IMR-90 (cell line): Measurements from ENCODE around the gene CLCN6. TPM values are rescaled to one million over a fixed set of nuclear protein-coding genes. Genes with fewer than 3 reads are reported as not detected.

Experiments
- ATAC-seq: fragments of 200-7000 bp; cut with Tn5 transposase; 2 replicates; pipeline ENCODE4 v1.9.1; 2020; ENCODE audit warnings: low read depth, mild to moderate bottlenecking, moderate library complexity
- BruUV-seq: library from RNA; stranded (reverse); fragments of 400-500 nt; replicated peaks from 2 replicates; lab custom pipeline; 2021; lab: Mats Ljungman, UMichigan
- CTCF ChIA-PET: fragments of 300-600 bp; formaldehyde crosslinking; extraction: SDS; loops from one replicate; lab custom pipeline; 2021; ENCODE audit warnings: antibody characterized with exemption; lab: Yijun Ruan, JAX
- POLR2A ChIA-PET: fragments of 300-600 bp; sonication (Branson Sonifier 250); formaldehyde crosslinking; loops from one replicate; lab custom pipeline; 2022; ENCODE audit warnings: antibody characterized with exemption; ENCODE audit not compliant: unreplicated experiment; lab: Charles Lee
- DNase-seq: peaks from one replicate; pipeline ENCODE4 v3.0.0; 2013
- H2AFZ ChIP-seq: replicated peaks from 2 replicates; pipeline ENCODE3; 2013; ENCODE audit warnings: low read length, mild to moderate bottlenecking; ENCODE audit not compliant: poor library complexity
- H2AK5ac ChIP-seq: 2 replicates; pipeline ENCODE4 v1.6.1; 2013; ENCODE audit warnings: low read depth, low read length, inconsistent platforms
- H2AK9ac ChIP-seq: replicated peaks from 2 replicates; pipeline ENCODE3; 2013; ENCODE audit warnings: mild to moderate bottlenecking, low read depth, low read length, moderate library complexity; ENCODE audit not compliant: poor library complexity
- H2BK120ac ChIP-seq: 2 replicates; pipeline ENCODE4 v1.6.1; 2013; ENCODE audit warnings: low read depth, low read length, inconsistent platforms
- H2BK15ac ChIP-seq: 3 replicates; pipeline ENCODE4 v1.6.1; 2013; ENCODE audit warnings: low read depth, low read length, inconsistent platforms
- H2BK20ac ChIP-seq: 2 replicates; pipeline ENCODE4 v1.6.1; 2013; ENCODE audit warnings: low read depth, mild to moderate bottlenecking, inconsistent platforms, low read length, moderate library complexity
- H2BK5ac ChIP-seq: 2 replicates; pipeline ENCODE4 v1.6.1; 2013; ENCODE audit warnings: mild to moderate bottlenecking, low read depth, low read length, inconsistent platforms; ENCODE audit not compliant: poor library complexity, severe bottlenecking
- H3K14ac ChIP-seq: replicated peaks from 2 replicates; pipeline ENCODE4 v1.6.1; 2013; ENCODE audit warnings: low read depth, low read length, inconsistent platforms
- H3K18ac ChIP-seq: 2 replicates; pipeline ENCODE4 v1.6.1; 2013; ENCODE audit warnings: low read depth, low read length, control low read depth
- H3K23ac ChIP-seq: 2 replicates; pipeline ENCODE4 v1.6.1; 2013; ENCODE audit warnings: low read depth, low read length, inconsistent platforms
- H3K27ac ChIP-seq: 2 replicates; pipeline ENCODE4 v1.5.1; 2013; ENCODE audit warnings: mild to moderate bottlenecking, control low read depth, low read length; ENCODE audit not compliant: insufficient read depth
- H3K27me3 ChIP-seq: 2 replicates; pipeline ENCODE4 v1.6.1; 2013; ENCODE audit warnings: low read length; ENCODE audit not compliant: control insufficient read depth, insufficient read depth
- H3K36me3 ChIP-seq: 2 replicates; pipeline ENCODE4 v1.6.1; 2013; ENCODE audit warnings: low read length, mixed read lengths; ENCODE audit not compliant: control insufficient read depth, insufficient read depth
- H3K4ac ChIP-seq: 2 replicates; pipeline ENCODE4 v1.6.1; 2013; ENCODE audit warnings: low read depth, low read length, inconsistent platforms
- H3K4me1 ChIP-seq: 2 replicates; pipeline ENCODE4 v1.6.1; 2013; ENCODE audit warnings: low read length, mixed read lengths; ENCODE audit not compliant: control insufficient read depth, insufficient read depth
- H3K4me2 ChIP-seq: 2 replicates; pipeline ENCODE4 v1.6.1; 2013; ENCODE audit warnings: low read depth, mild to moderate bottlenecking, control low read depth, low read length, moderate library complexity
- H3K4me3 ChIP-seq: 2 replicates; pipeline ENCODE4 v1.5.1; 2013; ENCODE audit warnings: low read depth, mild to moderate bottlenecking, control low read depth, low read length, moderate library complexity; ENCODE audit not compliant: insufficient read depth
- H3K56ac ChIP-seq: 2 replicates; pipeline ENCODE4 v1.6.1; 2013; ENCODE audit warnings: low read length, inconsistent platforms; ENCODE audit not compliant: insufficient read depth; ENCODE audit errors: extremely low read depth
- H3K79me1 ChIP-seq, 2 experiments: 2 replicates each; pipeline ENCODE4 v1.6.1; 2013; ENCODE audit warnings: low read length in 2 of 2, inconsistent platforms in 1 of 2, low read depth in 1 of 2
- H3K9ac ChIP-seq: 2 replicates; pipeline ENCODE4 v1.6.1; 2013; ENCODE audit warnings: low read depth, low read length, control low read depth
- H3K9me1 ChIP-seq: 2 replicates; pipeline ENCODE4 v1.6.1; 2013; ENCODE audit warnings: low read length, inconsistent platforms; ENCODE audit not compliant: insufficient read depth
- H3K9me3 ChIP-seq: 2 replicates; pipeline ENCODE4 v1.6.1; 2013; ENCODE audit warnings: low read length; ENCODE audit not compliant: control insufficient read depth, insufficient read depth
- H4K20me1 ChIP-seq: 2 replicates; pipeline ENCODE4 v1.6.1; 2013; ENCODE audit warnings: low read length, inconsistent platforms; ENCODE audit not compliant: insufficient read depth
- H4K5ac ChIP-seq: 2 replicates; pipeline ENCODE4 v1.6.1; 2013; ENCODE audit warnings: mild to moderate bottlenecking, low read depth, low read length, control low read depth
- H4K8ac ChIP-seq, 2 experiments: 2 replicates each; pipeline ENCODE4 v1.6.1; 2013; ENCODE audit warnings: low read depth in 2 of 2, low read length in 2 of 2, control low read depth in 1 of 2, inconsistent platforms in 1 of 2
- H4K91ac ChIP-seq: 2 replicates; pipeline ENCODE4 v1.6.1; 2013; ENCODE audit warnings: low read depth, low read length, inconsistent platforms; ENCODE audit not compliant: insufficient read depth
- BHLHE40 ChIP-seq: fragments of 150-350 bp; IDR thresholded peaks from 2 replicates; pipeline ENCODE4 v1.6.1; 2016; ENCODE audit warnings: mild to moderate bottlenecking, low read depth, low read length
- CEBPB ChIP-seq: IDR thresholded peaks from 2 replicates; pipeline ENCODE4 v1.6.1; 2012; ENCODE audit warnings: low read depth, low read length, improper control_type of control experiment
- CHD1 ChIP-seq: IDR thresholded peaks from 2 replicates; pipeline ENCODE4 v1.6.1; 2012; ENCODE audit warnings: low read depth, low read length, improper control_type of control experiment
- FOS ChIP-seq: fragments of 150-350 bp; IDR thresholded peaks from 2 replicates; pipeline ENCODE4 v1.6.1; 2016; ENCODE audit warnings: low read depth, low read length
- NFE2L2 ChIP-seq: fragments of 150-350 bp; IDR thresholded peaks from 2 replicates; pipeline ENCODE4 v1.6.1; 2016; ENCODE audit warnings: low read depth, mild to moderate bottlenecking, low read length
- SMC3 ChIP-seq: fragments of 150-350 bp; IDR thresholded peaks from 2 replicates; pipeline ENCODE4 v1.6.1; 2016; ENCODE audit warnings: low read depth, mild to moderate bottlenecking, antibody characterized with exemption, low read length, moderate library complexity
- WGBS, 2 experiments: methylation state at CpG; one replicate each; pipeline versions ENCODE4 v1.1.5 to v1.1.7; 2013; ENCODE audit warnings: missing lambda C conversion rate in 2 of 2; ENCODE audit not compliant: insufficient read length in 1 of 2; ENCODE audit errors: extremely low coverage in 2 of 2; 5-methylcytosine and 5-hydroxymethylcytosine counted together
- dilution Hi-C: fragments of 300-500 bp; cut with HindIII; formaldehyde crosslinking; loops from one replicate; pipeline ENCODE4 v1.14.3; 2018; ENCODE audit warnings: low sequenced_read_pairs; ENCODE audit not compliant: unreplicated experiment
- in situ Hi-C: fragments of 300-500 bp; cut with MboI; formaldehyde crosslinking; loops from 3 replicates; pipeline ENCODE4 v1.14.3; 2019; ENCODE audit warnings: low sequenced_read_pairs, inconsistent platforms, mixed read lengths
- intact Hi-C: fragments of 100-400 bp; cut with micrococcal nuclease; formaldehyde crosslinking; loops from 2 replicates; pipeline ENCODE4 v1.10.0; 2022
- polyA plus RNA-seq, 3 experiments: library from polyadenylated mRNA; depleted of rRNA; stranded (reverse); fragments of >200 nt; gene quantifications; 2 replicates each; pipeline ENCODE4 v1.2.3, GENCODE V29; 2012; ENCODE audit warnings: low replicate concordance in 1 of 3
- total RNA-seq: library from RNA; depleted of rRNA; stranded (reverse); fragments of >200 nt; gene quantifications from 2 replicates; pipeline ENCODE4 v1.2.3, GENCODE V29; 2012
- TF ChIP-seq, protein P1 (sequence below): fragments of 150-350 bp; IDR thresholded peaks from 2 replicates; pipeline ENCODE4 v1.6.1; 2017; ENCODE audit warnings: mild to moderate bottlenecking, antibody characterized with exemption, low read length, low read depth
- TF ChIP-seq, protein P2 (sequence below): conservative IDR thresholded peaks from 2 replicates; pipeline ENCODE4 v1.5.1; 2012; ENCODE audit warnings: mild to moderate bottlenecking, low read depth, low read length, improper control_type of control experiment

Gene CLCN6
- total and polyA plus RNA-seq, 2 of the 4 experiments (the other 2 are of a cell fraction), result 4.1 to 10.6 TPM

DNA sequence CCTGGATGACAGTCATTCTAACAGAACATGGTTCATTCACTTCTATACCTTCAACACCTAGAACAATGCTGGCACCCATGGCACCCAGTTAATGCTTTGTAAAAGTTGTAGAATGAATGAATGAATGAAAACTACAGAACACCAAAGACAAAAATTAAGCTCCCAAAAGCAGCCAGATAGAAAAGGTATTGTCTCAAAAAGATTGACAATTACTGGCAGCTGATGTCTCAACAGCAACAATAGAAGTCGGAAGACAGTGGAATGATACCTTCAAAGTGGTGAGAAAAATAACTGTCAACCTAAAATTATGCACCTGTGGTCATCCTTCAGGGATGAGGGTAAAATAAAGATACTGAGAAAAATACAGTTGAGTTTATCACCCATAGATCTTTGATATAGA lies 48.9 kb upstream of the CLCN6 start:
- no peaks in the 10 kb centered on the region for H3K36me3 ChIP-seq
- H3K14ac ChIP-seq, result no peak overlapping the region
- TF ChIP-seq, protein P1, sequence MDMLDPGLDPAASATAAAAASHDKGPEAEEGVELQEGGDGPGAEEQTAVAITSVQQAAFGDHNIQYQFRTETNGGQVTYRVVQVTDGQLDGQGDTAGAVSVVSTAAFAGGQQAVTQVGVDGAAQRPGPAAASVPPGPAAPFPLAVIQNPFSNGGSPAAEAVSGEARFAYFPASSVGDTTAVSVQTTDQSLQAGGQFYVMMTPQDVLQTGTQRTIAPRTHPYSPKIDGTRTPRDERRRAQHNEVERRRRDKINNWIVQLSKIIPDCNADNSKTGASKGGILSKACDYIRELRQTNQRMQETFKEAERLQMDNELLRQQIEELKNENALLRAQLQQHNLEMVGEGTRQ, result no peak
- TF ChIP-seq BHLHE40 (no peak), FOS (no peak), SMC3 (no peak), CEBPB (no peak), NFE2L2 (no peak), CHD1 (no peak)
- TF ChIP-seq, protein P2, sequence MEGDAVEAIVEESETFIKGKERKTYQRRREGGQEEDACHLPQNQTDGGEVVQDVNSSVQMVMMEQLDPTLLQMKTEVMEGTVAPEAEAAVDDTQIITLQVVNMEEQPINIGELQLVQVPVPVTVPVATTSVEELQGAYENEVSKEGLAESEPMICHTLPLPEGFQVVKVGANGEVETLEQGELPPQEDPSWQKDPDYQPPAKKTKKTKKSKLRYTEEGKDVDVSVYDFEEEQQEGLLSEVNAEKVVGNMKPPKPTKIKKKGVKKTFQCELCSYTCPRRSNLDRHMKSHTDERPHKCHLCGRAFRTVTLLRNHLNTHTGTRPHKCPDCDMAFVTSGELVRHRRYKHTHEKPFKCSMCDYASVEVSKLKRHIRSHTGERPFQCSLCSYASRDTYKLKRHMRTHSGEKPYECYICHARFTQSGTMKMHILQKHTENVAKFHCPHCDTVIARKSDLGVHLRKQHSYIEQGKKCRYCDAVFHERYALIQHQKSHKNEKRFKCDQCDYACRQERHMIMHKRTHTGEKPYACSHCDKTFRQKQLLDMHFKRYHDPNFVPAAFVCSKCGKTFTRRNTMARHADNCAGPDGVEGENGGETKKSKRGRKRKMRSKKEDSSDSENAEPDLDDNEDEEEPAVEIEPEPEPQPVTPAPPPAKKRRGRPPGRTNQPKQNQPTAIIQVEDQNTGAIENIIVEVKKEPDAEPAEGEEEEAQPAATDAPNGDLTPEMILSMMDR, result no peak
- no peak overlapping the region for H2BK120ac ChIP-seq
- no peak overlapping the region for H3K9ac ChIP-seq
- H3K4me2 ChIP-seq, result no peak overlapping the region
- no peak overlapping the region for H2AK9ac ChIP-seq
- H3K4ac ChIP-seq, result no peak overlapping the region
- H3K56ac ChIP-seq, result no peak overlapping the region
- no peak overlapping the region for H2BK5ac ChIP-seq
- H2AK5ac ChIP-seq, result no peak overlapping the region
- H3K9me1 ChIP-seq, result no peaks in the 10 kb centered on the region
- ATAC-seq (no peak), DNase-seq (no peak)
- H3K4me1 ChIP-seq, result peaks cover 1% of the 10 kb centered on the region; the same call in 1 of the 2 replicates
- H3K9me3 ChIP-seq, result 0 out of 2 replicates have a peak, but pooled peaks cover 2% of the 10 kb centered on the region
- no peak overlapping the region for H3K27ac ChIP-seq
- H2AFZ ChIP-seq, result no peak overlapping the region
- no peak overlapping the region for H3K4me3 ChIP-seq
- no peak overlapping the region for H4K91ac ChIP-seq
- H2BK15ac ChIP-seq, result no peak overlapping the region
- H3K27me3 ChIP-seq, result peaks cover 20% of the 10 kb centered on the region
- in situ Hi-C loops, result no loop called here
- no peaks in the 10 kb centered on the region for H4K20me1 ChIP-seq
- POLR2A ChIA-PET, result no interaction called here
- H2BK20ac ChIP-seq, result no peak overlapping the region
- no peak overlapping the region for H3K23ac ChIP-seq
- BruUV-seq, result no TSS peak
- no CpG with 5 or more reads among the region's 1 CpG for WGBS, 2 experiments
- H3K79me1 ChIP-seq, result no peaks in the 10 kb centered on the region
- no peak overlapping the region for H4K8ac ChIP-seq
- CTCF ChIA-PET, result no interaction called here
- no peak overlapping the region for H4K5ac ChIP-seq
- intact Hi-C loops, result no loop called here
- H3K18ac ChIP-seq, result no peak overlapping the region
- dilution Hi-C loops, result no loop called here
